Neural progenitor cell (in vitro differentiated cells): ENCODE measurements around the gene KCNAB1. TPM values are rescaled to one million over a fixed set of nuclear protein-coding genes. Genes with fewer than 3 reads are reported as not detected.

Experiments
- DNase-seq: peaks from one replicate; pipeline ENCODE4 v3.0.0-alpha.2; 2016; ENCODE audit warnings: low spot score
- H2AFZ ChIP-seq: fragments of 200-600 bp; sonication (generic); replicated peaks from 2 replicates; pipeline ENCODE4 v1.6.1; 2016; ENCODE audit warnings: antibody characterized with exemption
- H3F3A ChIP-seq: fragments of 200-600 bp; sonication (generic); 2 replicates; pipeline ENCODE4 v1.6.1; 2016; ENCODE audit warnings: antibody characterized with exemption, low read depth
- H3K27ac ChIP-seq: fragments of 200-600 bp; sonication (generic); 2 replicates; pipeline ENCODE4 v1.5.1; 2016; ENCODE audit warnings: mild to moderate bottlenecking
- H3K27me3 ChIP-seq: fragments of 200-600 bp; sonication (generic); 2 replicates; pipeline ENCODE4 v1.6.1; 2016; ENCODE audit warnings: mild to moderate bottlenecking, moderate library complexity
- H3K36me3 ChIP-seq: fragments of 200-600 bp; sonication (generic); 2 replicates; pipeline ENCODE4 v1.5.1; 2016
- H3K4me1 ChIP-seq: fragments of 200-600 bp; sonication (generic); 2 replicates; pipeline ENCODE4 v1.6.1; 2016; ENCODE audit warnings: mixed run types
- H3K4me2 ChIP-seq: fragments of 200-600 bp; sonication (generic); 2 replicates; pipeline ENCODE4 v1.6.1; 2016
- H3K4me3 ChIP-seq: fragments of 200-600 bp; sonication (generic); 2 replicates; pipeline ENCODE4 v1.5.1; 2016
- H3K79me2 ChIP-seq: fragments of 200-600 bp; sonication (generic); 2 replicates; pipeline ENCODE4 v1.6.1; 2016; ENCODE audit warnings: low read depth
- H3K9ac ChIP-seq: fragments of 200-600 bp; sonication (generic); 2 replicates; pipeline ENCODE4 v1.6.1; 2016
- H3K9me3 ChIP-seq: fragments of 200-600 bp; sonication (generic); 2 replicates; pipeline ENCODE4 v1.5.1; 2016; ENCODE audit warnings: low read depth
- H4K20me1 ChIP-seq: fragments of 200-600 bp; sonication (generic); 2 replicates; pipeline ENCODE4 v1.6.1; 2016; ENCODE audit warnings: low read depth
- H3K27ac Mint-ChIP-seq: 3 replicates; pipeline ENCODE4 v1.8.0; 2021; ENCODE audit warnings: mixed read lengths
- H3K27me3 Mint-ChIP-seq: 2 replicates; pipeline ENCODE4 v1.8.0; 2022; ENCODE audit warnings: low read depth, mild to moderate bottlenecking, inconsistent platforms, moderate library complexity, mixed read lengths; ENCODE audit not compliant: insufficient read depth
- H3K36me3 Mint-ChIP-seq: 3 replicates; pipeline ENCODE4 v1.8.0; 2021; ENCODE audit warnings: mixed read lengths
- H3K4me1 Mint-ChIP-seq: 3 replicates; pipeline ENCODE4 v1.8.0; 2021; ENCODE audit warnings: mixed read lengths
- H3K4me3 Mint-ChIP-seq: 3 replicates; pipeline ENCODE4 v1.8.0; 2021; ENCODE audit warnings: mild to moderate bottlenecking, moderate library complexity, mixed read lengths
- H3K9me3 Mint-ChIP-seq: 3 replicates; pipeline ENCODE4 v1.8.0; 2020; ENCODE audit warnings: mixed read lengths
- EZH2 ChIP-seq: fragments of 200-600 bp; sonication (generic); IDR thresholded peaks from 2 replicates; pipeline ENCODE4 v1.6.1; 2017; ENCODE audit warnings: antibody characterized with exemption, mild to moderate bottlenecking, moderate library complexity
- EZH2phosphoT487 ChIP-seq: fragments of 200-600 bp; sonication (generic); IDR thresholded peaks from 2 replicates; pipeline ENCODE4 v1.6.1; 2017; ENCODE audit warnings: antibody characterized with exemption
- total RNA-seq: library from RNA; depleted of rRNA; stranded (reverse); fragments of >200 nt; gene quantifications from 2 replicates; pipeline ENCODE4 v1.2.3, GENCODE V29; 2015; ENCODE audit warnings: low replicate concordance
- TF ChIP-seq, protein P1 (sequence below): fragments of 200-600 bp; sonication (generic); IDR thresholded peaks from 2 replicates; pipeline ENCODE4 v1.5.1; 2017; ENCODE audit warnings: antibody characterized with exemption, mild to moderate bottlenecking

Gene KCNAB1
- total RNA-seq, 1 donor from 2014 or later = 0.24 TPM

DNA sequence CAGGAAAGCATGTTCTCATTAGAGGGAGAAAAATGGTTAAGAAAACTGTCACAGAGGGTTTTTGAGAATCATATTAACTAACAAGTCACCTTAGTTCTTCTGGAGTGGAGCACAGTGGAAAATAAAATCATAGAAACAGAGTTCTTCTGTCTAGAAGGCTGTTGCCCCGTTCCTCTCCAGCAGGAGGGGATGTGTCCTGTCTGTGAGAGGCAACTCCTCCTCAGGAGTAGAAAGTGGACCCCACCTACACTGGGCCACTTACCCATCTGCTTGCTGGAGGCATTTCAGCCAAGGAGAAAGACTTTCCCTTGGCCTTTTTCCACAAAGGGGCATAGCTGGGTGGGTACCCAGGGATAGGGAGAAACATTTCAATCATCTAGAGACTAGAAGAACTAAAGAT, 327.9 kb downstream of the KCNAB1 start:
- H3K36me3 ChIP-seq = no peaks in the 10 kb centered on the region
- H3K4me1 ChIP-seq = peaks cover under 1% of the 10 kb centered on the region
- H3K4me3 Mint-ChIP-seq = no peak overlapping the region
- no peak overlapping the region for H3K27ac Mint-ChIP-seq
- peak; percentile 57 for DNase-seq
- no peak overlapping the region for H3K9ac ChIP-seq
- H3K9me3 Mint-ChIP-seq = no peaks in the 10 kb centered on the region
- H3K4me1 Mint-ChIP-seq = peaks cover under 1% of the 10 kb centered on the region
- H3F3A ChIP-seq = no peaks in the 10 kb centered on the region
- no peaks in the 10 kb centered on the region for H4K20me1 ChIP-seq
- no peaks in the 10 kb centered on the region for H3K79me2 ChIP-seq
- H3K4me2 ChIP-seq = no peak overlapping the region
- H3K36me3 Mint-ChIP-seq = no peaks in the 10 kb centered on the region
- no peak overlapping the region for H3K27ac ChIP-seq
- no peaks in the 10 kb centered on the region for H3K9me3 ChIP-seq
- H3K27me3 ChIP-seq = no peaks in the 10 kb centered on the region
- H2AFZ ChIP-seq = no peak overlapping the region
- no peak for TF ChIP-seq EZH2
- TF ChIP-seq, protein P1, sequence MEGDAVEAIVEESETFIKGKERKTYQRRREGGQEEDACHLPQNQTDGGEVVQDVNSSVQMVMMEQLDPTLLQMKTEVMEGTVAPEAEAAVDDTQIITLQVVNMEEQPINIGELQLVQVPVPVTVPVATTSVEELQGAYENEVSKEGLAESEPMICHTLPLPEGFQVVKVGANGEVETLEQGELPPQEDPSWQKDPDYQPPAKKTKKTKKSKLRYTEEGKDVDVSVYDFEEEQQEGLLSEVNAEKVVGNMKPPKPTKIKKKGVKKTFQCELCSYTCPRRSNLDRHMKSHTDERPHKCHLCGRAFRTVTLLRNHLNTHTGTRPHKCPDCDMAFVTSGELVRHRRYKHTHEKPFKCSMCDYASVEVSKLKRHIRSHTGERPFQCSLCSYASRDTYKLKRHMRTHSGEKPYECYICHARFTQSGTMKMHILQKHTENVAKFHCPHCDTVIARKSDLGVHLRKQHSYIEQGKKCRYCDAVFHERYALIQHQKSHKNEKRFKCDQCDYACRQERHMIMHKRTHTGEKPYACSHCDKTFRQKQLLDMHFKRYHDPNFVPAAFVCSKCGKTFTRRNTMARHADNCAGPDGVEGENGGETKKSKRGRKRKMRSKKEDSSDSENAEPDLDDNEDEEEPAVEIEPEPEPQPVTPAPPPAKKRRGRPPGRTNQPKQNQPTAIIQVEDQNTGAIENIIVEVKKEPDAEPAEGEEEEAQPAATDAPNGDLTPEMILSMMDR = peak; percentile 51
- H3K27me3 Mint-ChIP-seq = peaks cover 2% of the 10 kb centered on the region
- no peak overlapping the region for H3K4me3 ChIP-seq

DNA sequence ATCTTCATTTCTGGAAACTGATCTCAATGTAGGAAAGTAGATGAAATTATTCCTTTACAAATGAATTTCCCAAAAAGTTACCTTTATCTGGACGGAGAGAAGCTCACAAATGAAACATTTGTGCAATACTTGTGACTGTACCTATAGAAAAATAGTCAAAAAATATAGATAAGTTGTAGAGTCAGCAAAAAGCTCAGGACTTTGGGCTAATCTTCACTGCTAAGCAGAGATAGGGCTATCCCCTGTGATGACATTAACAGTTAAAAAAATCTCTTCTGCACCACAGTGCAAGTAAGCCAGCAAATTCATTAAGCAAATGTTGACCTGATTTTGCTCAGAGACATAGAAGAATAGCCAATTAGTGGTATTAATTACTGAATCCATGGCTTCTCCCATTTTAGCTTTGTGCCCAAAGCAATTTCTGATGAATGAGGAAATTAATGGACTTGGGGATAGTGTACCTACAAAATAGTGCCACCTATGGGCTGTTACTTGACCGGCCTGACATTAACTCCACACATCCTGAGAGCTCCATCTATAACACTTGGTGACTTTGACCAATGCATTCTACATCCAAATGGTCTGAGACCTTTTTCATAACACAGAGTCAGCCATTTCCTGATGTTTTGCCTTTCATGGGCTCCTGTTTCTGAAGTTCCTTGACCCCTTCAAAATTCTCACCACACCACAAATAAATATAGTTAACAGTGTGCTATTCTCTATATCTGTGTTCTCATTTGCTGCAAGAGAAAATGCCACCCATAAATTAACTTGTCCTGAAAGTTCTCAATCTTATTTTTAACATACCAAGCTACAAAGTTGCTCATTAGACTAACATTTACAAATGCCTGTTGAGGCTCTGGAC, 329.6 kb downstream of the KCNAB1 start:
- peaks cover 5% of the 10 kb centered on the region for H3K27me3 Mint-ChIP-seq
- no peak overlapping the region for H3K4me3 Mint-ChIP-seq
- no peaks in the 10 kb centered on the region for H4K20me1 ChIP-seq
- H2AFZ ChIP-seq = no peak overlapping the region
- H3K4me2 ChIP-seq = no peak overlapping the region
- H3K36me3 ChIP-seq = no peaks in the 10 kb centered on the region
- no peak overlapping the region for H3K27ac ChIP-seq
- no peaks in the 10 kb centered on the region for H3K4me1 Mint-ChIP-seq
- no peak overlapping the region for H3K4me3 ChIP-seq
- no peaks in the 10 kb centered on the region for H3K36me3 Mint-ChIP-seq
- H3K9me3 Mint-ChIP-seq = no peaks in the 10 kb centered on the region
- H3K4me1 ChIP-seq = no peaks in the 10 kb centered on the region
- DNase-seq = peak; percentile 48
- H3K9me3 ChIP-seq = no peaks in the 10 kb centered on the region
- no peaks in the 10 kb centered on the region for H3K79me2 ChIP-seq
- no peaks in the 10 kb centered on the region for H3F3A ChIP-seq
- H3K27ac Mint-ChIP-seq = no peak overlapping the region
- H3K9ac ChIP-seq = no peak overlapping the region
- TF ChIP-seq, protein P1 = peak; percentile 67
- TF ChIP-seq EZH2phosphoT487 (no peak), EZH2 (no peak)
- H3K27me3 ChIP-seq = no peaks in the 10 kb centered on the region

DNA sequence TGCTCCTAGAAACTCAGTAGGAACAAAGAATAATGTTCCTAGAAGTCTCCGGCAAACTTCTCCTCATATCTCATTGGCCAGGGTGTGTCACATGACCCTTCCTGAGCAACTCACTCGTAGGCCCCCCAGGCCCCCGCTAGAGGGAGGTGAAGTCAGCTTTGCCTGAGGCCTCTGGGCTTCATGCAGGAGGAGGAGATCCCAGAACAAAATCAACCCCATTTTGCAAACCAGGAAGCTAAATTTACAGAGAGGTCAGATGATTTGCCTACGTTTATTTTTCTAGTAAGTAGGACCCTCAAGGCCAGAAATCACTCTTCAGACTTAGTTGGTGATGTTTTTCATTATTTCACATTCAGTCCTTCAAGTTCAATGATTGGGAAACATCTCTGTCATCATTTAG, 335.5 kb downstream of the KCNAB1 start:
- Histone ChIP-seq H3K4me3 (no peak overlapping the region), H3K4me2 (peak overlapping the region; percentile 12), H3K4me1 (peaks cover 16% of the 10 kb centered on the region), H3K9ac (no peak overlapping the region), H3F3A (peaks cover 22% of the 10 kb centered on the region), H4K20me1 (no peaks in the 10 kb centered on the region), H3K36me3 (no peaks in the 10 kb centered on the region), H2AFZ (peak overlapping the region; percentile 87), H3K9me3 (no peaks in the 10 kb centered on the region), H3K79me2 (no peaks in the 10 kb centered on the region), H3K27me3 (no peaks in the 10 kb centered on the region), H3K27ac (no peak overlapping the region)
- no peaks in the 10 kb centered on the region for H3K9me3 Mint-ChIP-seq
- H3K4me1 Mint-ChIP-seq = peaks cover 20% of the 10 kb centered on the region
- H3K27ac Mint-ChIP-seq = no peak overlapping the region
- no peaks in the 10 kb centered on the region for H3K36me3 Mint-ChIP-seq
- peaks cover 12% of the 10 kb centered on the region for H3K27me3 Mint-ChIP-seq
- no peak for TF ChIP-seq EZH2
- TF ChIP-seq, protein P1 = peak; percentile 20
- no peak for TF ChIP-seq EZH2phosphoT487
- DNase-seq = peak; percentile 53
- no peak overlapping the region for H3K4me3 Mint-ChIP-seq
